ENCODE results near the gene GMPPA. TPM values are rescaled to one million over a fixed set of nuclear protein-coding genes. Genes with fewer than 3 reads are reported as not detected.

Gene GMPPA
- total and polyA plus RNA-seq, 9 donors = 23.4 to 34.3 (median 27.6) TPM

GRCh38 chr2:219506153-219506801 lies 7.6 kb downstream of the GMPPA start:
- peaks cover 67% of the 10 kb centered on the region for H3K4me1 ChIP-seq (ENCODE audit: control insufficient read depth, insufficient read depth, low read length)
- peaks cover 54% of the 10 kb centered on the region for H3K36me3 ChIP-seq (ENCODE audit: control insufficient read depth, insufficient read depth, low read length)
- DNase-seq = no peak
- peaks cover 26% of the 10 kb centered on the region for H3K27me3 ChIP-seq (ENCODE audit: control insufficient read depth, insufficient read depth, low read length)
- no peaks in the 10 kb centered on the region for H3K9me3 ChIP-seq (replicated peaks; ENCODE audit: control insufficient read depth, low read depth, low read length)
- peak overlapping the region; percentile 69 for H3K27ac ChIP-seq (ENCODE audit: low read length)
- no peak overlapping the region for H3K4me3 ChIP-seq (ENCODE audit: low read length)
- 71% methylated on average over 23 of the region's 23 CpGs for WGBS (ENCODE audit: insufficient coverage)

GRCh38 chr2:219506802-219507526 lies 8.3 kb downstream of the GMPPA start:
- Histone ChIP-seq H3K27me3 (ENCODE audit: control insufficient read depth, insufficient read depth, low read length) (peaks cover 31% of the 10 kb centered on the region), H3K4me3 (ENCODE audit: low read length) (no peak overlapping the region), H3K4me1 (ENCODE audit: control insufficient read depth, insufficient read depth, low read length) (peaks cover 67% of the 10 kb centered on the region), H3K27ac (ENCODE audit: low read length) (peak overlapping the region; percentile 69), H3K9me3 (replicated peaks; ENCODE audit: control insufficient read depth, low read depth, low read length) (no peaks in the 10 kb centered on the region), H3K36me3 (ENCODE audit: control insufficient read depth, insufficient read depth, low read length) (peaks cover 47% of the 10 kb centered on the region)
- 34% methylated on average over 5 of the region's 17 CpGs for WGBS (ENCODE audit: insufficient coverage)
- peak; percentile 61 for DNase-seq

DNA sequence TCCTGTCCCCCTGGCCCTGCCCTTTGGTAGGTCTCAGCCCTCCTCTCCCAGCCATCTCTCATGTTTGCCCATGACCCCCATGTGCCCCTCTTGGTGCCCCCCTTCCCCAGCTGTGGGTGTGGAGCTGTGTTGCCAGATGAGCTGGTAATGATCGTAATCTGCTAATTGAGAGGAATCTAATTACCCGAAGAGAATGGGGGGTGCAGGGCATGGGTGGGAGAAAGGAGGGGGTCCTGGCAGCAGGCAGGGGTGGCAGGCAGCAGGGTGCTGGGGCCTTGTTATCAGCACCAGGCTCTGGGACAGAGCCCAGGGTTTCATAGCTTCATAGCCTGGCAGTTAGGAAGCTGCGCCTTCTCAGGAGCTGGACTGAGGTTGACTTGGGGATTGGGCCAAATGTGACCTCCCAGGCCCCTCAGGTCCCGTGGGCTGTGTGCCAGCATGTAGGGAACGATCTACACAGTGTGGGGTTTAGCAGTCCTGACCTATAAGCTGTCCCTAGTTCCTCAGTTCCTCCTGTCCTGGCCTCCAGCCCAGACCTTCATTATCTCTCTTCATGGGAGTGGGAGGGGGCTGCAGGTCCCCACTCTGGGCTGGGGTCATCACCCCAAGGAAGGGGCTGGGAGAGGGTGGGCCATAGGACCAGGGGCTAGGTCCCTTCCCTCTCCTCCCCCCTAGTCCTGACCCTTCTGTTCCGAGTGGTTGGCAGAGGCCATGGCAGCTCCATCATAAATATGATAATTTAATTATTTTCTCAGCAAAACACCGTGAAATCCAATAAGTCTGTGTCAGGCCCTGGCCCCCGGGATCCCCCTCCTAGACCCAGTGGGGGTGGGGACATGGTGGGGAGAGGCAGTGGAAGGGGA lies 9.1 kb downstream of the GMPPA start:
- no peak overlapping the region for H3K4me3 ChIP-seq (ENCODE audit: low read length)
- H3K4me1 ChIP-seq (ENCODE audit: control insufficient read depth, insufficient read depth, low read length) = peaks cover 68% of the 10 kb centered on the region
- peaks cover 38% of the 10 kb centered on the region for H3K36me3 ChIP-seq (ENCODE audit: control insufficient read depth, insufficient read depth, low read length)
- WGBS (ENCODE audit: insufficient coverage) = 53% methylated on average over 3 of the region's 8 CpGs
- peak overlapping the region; percentile 55 for H3K27ac ChIP-seq (ENCODE audit: low read length)
- H3K9me3 ChIP-seq (replicated peaks; ENCODE audit: control insufficient read depth, low read depth, low read length) = no peaks in the 10 kb centered on the region
- DNase-seq = no peak
- H3K27me3 ChIP-seq (ENCODE audit: control insufficient read depth, insufficient read depth, low read length) = peaks cover 40% of the 10 kb centered on the region

GRCh38 chr2:219508444-219508734 lies 9.7 kb downstream of the GMPPA start:
- H3K27me3 ChIP-seq (ENCODE audit: control insufficient read depth, insufficient read depth, low read length) = peaks cover 46% of the 10 kb centered on the region
- H3K4me3 ChIP-seq (ENCODE audit: low read length) = no peak overlapping the region
- peaks cover 74% of the 10 kb centered on the region for H3K4me1 ChIP-seq (ENCODE audit: control insufficient read depth, insufficient read depth, low read length)
- 17% methylated on average over 1 of the region's 4 CpGs for WGBS (ENCODE audit: insufficient coverage)
- peaks cover 35% of the 10 kb centered on the region for H3K36me3 ChIP-seq (ENCODE audit: control insufficient read depth, insufficient read depth, low read length)
- H3K27ac ChIP-seq (ENCODE audit: low read length) = no peak overlapping the region
- no peak for DNase-seq
- no peaks in the 10 kb centered on the region for H3K9me3 ChIP-seq (replicated peaks; ENCODE audit: control insufficient read depth, low read depth, low read length)

GRCh38 chr2:219508971-219509779 lies 10.5 kb downstream of the GMPPA start:
- H3K4me1 ChIP-seq (ENCODE audit: control insufficient read depth, insufficient read depth, low read length) = peaks cover 82% of the 10 kb centered on the region
- peak overlapping the region; percentile 3 for H3K27ac ChIP-seq (ENCODE audit: low read length)
- WGBS (ENCODE audit: insufficient coverage) = 0% methylated on average over 1 of the region's 14 CpGs
- no peaks in the 10 kb centered on the region for H3K9me3 ChIP-seq (replicated peaks; ENCODE audit: control insufficient read depth, low read depth, low read length)
- peak; percentile 63 for DNase-seq
- peaks cover 54% of the 10 kb centered on the region for H3K27me3 ChIP-seq (ENCODE audit: control insufficient read depth, insufficient read depth, low read length)
- no peak overlapping the region for H3K4me3 ChIP-seq (ENCODE audit: low read length)
- peaks cover 27% of the 10 kb centered on the region for H3K36me3 ChIP-seq (ENCODE audit: control insufficient read depth, insufficient read depth, low read length)

DNA sequence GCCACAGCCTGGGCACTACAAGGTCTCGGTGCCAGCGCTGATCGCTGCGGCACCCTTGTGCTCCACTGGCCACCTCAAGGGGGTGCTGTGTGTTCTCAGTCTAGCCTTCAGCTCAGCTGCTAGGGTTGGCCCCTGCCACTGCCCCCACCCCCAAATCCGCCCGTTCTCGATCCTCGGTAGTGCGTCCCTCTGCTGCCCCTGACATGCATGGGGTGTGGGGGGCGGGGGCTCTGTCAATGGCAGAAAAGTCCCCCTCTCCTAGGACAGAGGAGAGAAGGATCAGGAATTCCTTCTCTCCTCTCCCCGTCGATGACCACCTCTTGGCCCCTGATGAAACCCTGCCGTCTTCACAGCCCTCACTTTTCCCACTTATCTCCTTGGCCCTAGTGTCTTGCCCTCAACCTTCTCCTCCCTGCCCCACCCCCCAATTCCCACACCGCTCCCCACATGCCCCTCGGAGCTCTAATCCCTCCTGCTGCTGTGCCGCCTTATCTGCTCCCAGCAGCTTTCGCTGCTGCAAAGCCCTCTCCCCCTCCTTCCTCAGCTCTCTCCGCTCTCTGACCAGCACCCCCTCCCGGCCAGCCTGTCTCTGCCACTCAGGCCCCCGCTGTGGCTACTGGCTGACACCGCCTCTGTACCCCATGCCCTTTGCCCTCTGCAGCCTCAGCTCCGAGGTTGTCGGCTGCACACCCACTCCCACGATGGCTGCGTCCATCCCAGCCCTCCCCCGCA lies 11.3 kb downstream of the GMPPA start:
- peak; percentile 69 for DNase-seq
- H3K4me1 ChIP-seq (ENCODE audit: control insufficient read depth, insufficient read depth, low read length) = peaks cover 90% of the 10 kb centered on the region
- 1% methylated on average over 20 of the region's 26 CpGs for WGBS (ENCODE audit: insufficient coverage)

GRCh38 chr2:219510512-219511135 lies 11.9 kb downstream of the GMPPA start:
- peaks cover 92% of the 10 kb centered on the region for H3K4me1 ChIP-seq (ENCODE audit: control insufficient read depth, insufficient read depth, low read length)
- H3K27me3 ChIP-seq (ENCODE audit: control insufficient read depth, insufficient read depth, low read length) = peaks cover 67% of the 10 kb centered on the region
- under 1% methylated on average over 16 of the region's 22 CpGs for WGBS (ENCODE audit: insufficient coverage)

More for the DNA sequence above, 11.3 kb downstream of the GMPPA start:
- no peaks in the 10 kb centered on the region for H3K9me3 ChIP-seq (replicated peaks; ENCODE audit: control insufficient read depth, low read depth, low read length)
- peak overlapping the region; percentile 3 for H3K27ac ChIP-seq (ENCODE audit: low read length)
- no peak overlapping the region for H3K4me3 ChIP-seq (ENCODE audit: low read length)
- H3K36me3 ChIP-seq (ENCODE audit: control insufficient read depth, insufficient read depth, low read length) = peaks cover 19% of the 10 kb centered on the region
- H3K27me3 ChIP-seq (ENCODE audit: control insufficient read depth, insufficient read depth, low read length) = peaks cover 61% of the 10 kb centered on the region

GRCh38 chr2:219511547-219512325 lies 13.0 kb downstream of the GMPPA start:
- H3K4me3 ChIP-seq (ENCODE audit: low read length) = no peak overlapping the region
- DNase-seq = no peak
- H3K27ac ChIP-seq (ENCODE audit: low read length) = no peak overlapping the region
- H3K27me3 ChIP-seq (ENCODE audit: control insufficient read depth, insufficient read depth, low read length) = peaks cover 77% of the 10 kb centered on the region
- no peaks in the 10 kb centered on the region for H3K9me3 ChIP-seq (replicated peaks; ENCODE audit: control insufficient read depth, low read depth, low read length)
- 12% methylated on average over 8 of the region's 15 CpGs for WGBS (ENCODE audit: insufficient coverage)
- peaks cover 82% of the 10 kb centered on the region for H3K4me1 ChIP-seq (ENCODE audit: control insufficient read depth, insufficient read depth, low read length)
- peaks cover 3% of the 10 kb centered on the region for H3K36me3 ChIP-seq (ENCODE audit: control insufficient read depth, insufficient read depth, low read length)

More at GRCh38 chr2:219510512-219511135, 11.9 kb downstream of the GMPPA start:
- no peak for DNase-seq
- Histone ChIP-seq H3K9me3 (replicated peaks; ENCODE audit: control insufficient read depth, low read depth, low read length) (no peaks in the 10 kb centered on the region), H3K4me3 (ENCODE audit: low read length) (no peak overlapping the region), H3K36me3 (ENCODE audit: control insufficient read depth, insufficient read depth, low read length) (peaks cover 14% of the 10 kb centered on the region), H3K27ac (ENCODE audit: low read length) (no peak overlapping the region)

Data from muscle of leg (tissue), 11 donors.